SJSA1 (cell line): ENCODE results near the gene SLC1A6. TPM values are rescaled to one million over a fixed set of nuclear protein-coding genes. Genes with fewer than 3 reads are reported as not detected.

Experiments
- DNase-seq, 2 experiments: peaks; one replicate each; pipeline ENCODE4 v3.0.0-alpha.2; 2015 to 2020; ENCODE audit warnings: low spot score in 2 of 2, low read depth in 1 of 2
- H3K27ac ChIP-seq: fragments of 250-450 bp; sonication (Bioruptor Pico); 2 replicates; pipeline ENCODE4 v1.5.1; 2020; ENCODE audit warnings: mild to moderate bottlenecking, moderate library complexity
- H3K27me3 ChIP-seq: fragments of 250-450 bp; sonication (Bioruptor Pico); replicated peaks from 2 replicates; pipeline ENCODE4 v1.5.1; 2020; ENCODE audit warnings: mild to moderate bottlenecking, moderate library complexity
- H3K36me3 ChIP-seq: fragments of 250-450 bp; sonication (Bioruptor Pico); 2 replicates; pipeline ENCODE4 v1.5.1; 2020; ENCODE audit warnings: mild to moderate bottlenecking
- H3K4me1 ChIP-seq: fragments of 250-450 bp; sonication (Bioruptor Pico); replicated peaks from 2 replicates; pipeline ENCODE4 v1.6.1; 2021; ENCODE audit warnings: mild to moderate bottlenecking
- H3K4me3 ChIP-seq: fragments of 250-450 bp; sonication (Bioruptor Pico); 2 replicates; pipeline ENCODE4 v1.5.1; 2020; ENCODE audit warnings: mild to moderate bottlenecking
- H3K9me3 ChIP-seq: fragments of 250-450 bp; sonication (Bioruptor Pico); replicated peaks from 2 replicates; pipeline ENCODE4 v1.5.1; 2020; ENCODE audit warnings: mild to moderate bottlenecking
- total RNA-seq: library from RNA; depleted of rRNA; stranded (reverse); fragments of >200 nt; shearing (Covaris generic); gene quantifications from 2 replicates; pipeline ENCODE4 v1.2.3, GENCODE V29; 2014; rRNA removed

The SLC1A6 gene
- total RNA-seq, 1 experiment from 2014 or later = not detected

DNA sequence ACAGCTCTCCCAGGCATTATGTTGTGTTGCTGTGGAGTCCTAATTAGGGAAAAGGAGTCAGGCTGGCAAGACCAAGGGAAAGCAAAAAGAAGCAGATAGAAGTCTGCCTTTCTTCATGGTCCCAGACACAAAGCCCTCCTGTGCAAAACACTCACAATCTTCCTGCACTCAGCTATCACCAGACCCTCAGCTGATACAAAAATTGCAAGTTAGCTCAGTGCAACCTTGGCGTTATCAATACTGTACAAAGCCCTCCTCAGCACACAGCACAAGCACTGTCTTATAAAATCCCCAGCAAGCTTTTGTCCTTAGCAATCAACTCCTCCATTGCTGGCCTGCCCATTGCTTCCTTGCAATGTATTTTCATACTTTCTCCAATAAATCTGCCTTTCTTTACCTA, 35.2 kb downstream of the SLC1A6 start:
- Histone ChIP-seq H3K4me1 (no peaks in the 10 kb centered on the region), H3K27me3 (peaks cover 7% of the 10 kb centered on the region; the same call in 1 of the 2 replicates), H3K36me3 (no peaks in the 10 kb centered on the region), H3K4me3 (no peak overlapping the region), H3K27ac (no peak overlapping the region), H3K9me3 (no peaks in the 10 kb centered on the region)
- no peak for DNase-seq

DNA sequence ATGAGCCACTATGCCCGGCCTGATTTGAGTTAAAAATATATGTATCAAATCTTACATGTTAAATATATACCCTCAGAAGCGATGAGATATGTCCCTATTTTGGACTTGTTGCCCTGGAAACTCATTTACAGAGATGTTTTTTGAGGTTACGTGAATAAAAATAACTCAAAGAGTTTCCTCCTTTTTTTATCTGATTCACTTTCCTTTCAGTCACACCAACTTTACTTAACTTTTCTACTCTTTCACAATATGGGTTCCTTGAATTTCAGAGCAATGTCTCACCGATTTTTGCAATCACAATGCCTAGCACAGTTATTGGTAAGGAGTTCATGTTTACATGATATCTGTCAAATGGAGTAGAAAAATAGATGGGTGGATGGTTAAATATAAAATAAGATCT, 36.1 kb downstream of the SLC1A6 start:
- H3K27me3 ChIP-seq = peaks cover 7% of the 10 kb centered on the region; the same call in 1 of the 2 replicates
- H3K4me1 ChIP-seq = no peaks in the 10 kb centered on the region
- H3K4me3 ChIP-seq = no peak overlapping the region
- no peak overlapping the region for H3K27ac ChIP-seq
- no peak for DNase-seq
- H3K9me3 ChIP-seq = no peaks in the 10 kb centered on the region
- no peaks in the 10 kb centered on the region for H3K36me3 ChIP-seq

DNA sequence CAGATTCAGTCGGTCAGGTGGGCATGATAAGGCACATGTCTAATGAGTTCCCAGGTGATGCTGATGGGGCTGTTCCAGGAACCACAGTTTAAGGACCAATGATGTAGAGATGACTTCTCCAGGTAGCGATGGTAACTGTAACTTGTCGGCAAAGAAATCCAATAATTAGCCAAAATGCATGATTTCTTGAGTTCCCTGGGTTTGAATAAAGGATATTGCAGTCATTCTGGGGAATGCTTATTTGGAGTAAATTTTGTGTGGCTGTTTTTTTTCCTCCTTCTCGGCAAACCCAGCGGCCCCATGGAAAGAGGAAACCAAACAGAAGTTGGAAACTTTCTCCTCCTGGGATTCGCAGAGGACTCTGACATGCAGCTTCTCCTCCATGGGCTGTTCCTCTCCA, 38.5 kb downstream of the SLC1A6 start, which contains the start of gene OR7C2:
Gene OR7C2, plus strand, starts transcription at position 301 of the 400 bp plus-strand sequence. Its CDS starts 0 bp downstream, at position 301.
- Histone ChIP-seq H3K4me3 (no peak within 1 kb of the TSS), H3K36me3 (no peaks in the 10 kb centered on the region), H3K27ac (no peak within 1 kb of the TSS)

DNA sequence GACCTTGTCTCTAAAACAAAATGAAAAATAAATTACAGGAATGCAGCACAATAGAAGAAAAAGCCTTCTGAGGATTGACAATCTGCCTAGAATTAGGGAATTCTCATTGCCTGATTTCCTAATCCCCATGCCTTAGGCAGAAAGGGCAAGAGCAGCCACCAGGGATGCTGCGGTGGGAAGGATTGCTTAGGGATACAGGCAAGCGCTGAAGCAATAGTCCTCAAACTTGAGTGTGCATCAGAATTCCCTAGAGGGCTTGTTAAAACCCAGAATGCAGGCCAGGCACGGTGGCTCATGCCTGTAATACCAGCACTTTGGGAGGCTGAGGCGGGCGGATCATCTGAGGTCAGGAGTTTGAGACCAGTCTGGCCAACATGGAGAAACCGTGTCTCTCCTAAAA, 39.4 kb downstream of the SLC1A6 start:
- H3K36me3 ChIP-seq = no peaks in the 10 kb centered on the region
- no peak overlapping the region for H3K4me3 ChIP-seq
- H3K4me1 ChIP-seq = no peaks in the 10 kb centered on the region
- DNase-seq = no peak
- no peak overlapping the region for H3K27ac ChIP-seq
- H3K27me3 ChIP-seq = peaks cover 7% of the 10 kb centered on the region; the same call in 1 of the 2 replicates
- H3K9me3 ChIP-seq = no peaks in the 10 kb centered on the region

More for the DNA sequence above, 38.5 kb downstream of the SLC1A6 start, which contains the start of gene OR7C2:
- Histone ChIP-seq H3K27me3 (peaks cover 7% of the 10 kb centered on the region; the same call in 1 of the 2 replicates), H3K9me3 (no peaks in the 10 kb centered on the region), H3K4me1 (no peaks in the 10 kb centered on the region)
- no peak for DNase-seq

DNA sequence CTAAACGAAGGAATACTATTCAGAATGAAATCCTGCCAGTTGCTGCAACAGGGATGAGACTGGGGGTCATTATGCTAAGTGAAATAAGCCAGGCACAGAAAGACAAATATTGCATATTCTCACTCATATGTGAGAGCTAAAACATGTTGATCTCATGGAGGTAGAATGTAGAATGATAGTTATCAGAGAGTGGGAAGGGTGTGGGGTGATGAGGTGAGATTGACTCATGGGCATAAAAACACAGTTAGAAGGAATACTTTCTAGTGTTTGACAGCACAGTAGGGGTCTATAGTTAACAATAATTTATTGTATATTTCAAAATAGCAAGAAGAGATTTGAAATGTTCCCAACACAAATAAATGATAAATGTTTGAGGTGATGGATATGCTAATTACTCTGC, 46.2 kb downstream of the SLC1A6 start:
- no peak overlapping the region for H3K4me3 ChIP-seq
- no peaks in the 10 kb centered on the region for H3K9me3 ChIP-seq
- no peaks in the 10 kb centered on the region for H3K4me1 ChIP-seq
- H3K36me3 ChIP-seq = no peaks in the 10 kb centered on the region
- H3K27ac ChIP-seq = no peak overlapping the region
- no peak for DNase-seq
- H3K27me3 ChIP-seq = no peaks in the 10 kb centered on the region; the same call in 1 of the 2 replicates

DNA sequence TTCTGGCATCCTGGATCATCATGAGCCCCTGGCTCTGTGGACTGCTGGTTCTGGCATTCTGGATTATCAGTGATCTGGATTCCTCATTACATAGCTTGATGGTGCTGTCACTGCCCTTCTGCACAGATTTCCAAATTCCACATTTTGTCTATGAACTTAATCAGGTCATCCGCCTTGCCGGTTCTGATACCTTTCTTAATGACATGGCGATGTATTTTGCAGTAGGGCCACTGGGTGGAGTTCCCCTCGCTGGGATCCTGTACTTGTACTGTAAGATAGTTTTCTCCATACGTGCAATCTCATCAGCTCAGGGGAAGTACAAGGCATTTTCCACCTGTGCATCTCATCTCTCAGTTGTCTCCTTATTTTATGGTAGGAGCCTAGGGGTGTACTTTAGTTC, 62.8 kb downstream of the SLC1A6 start:
- no peak overlapping the region for H3K27ac ChIP-seq
- H3K27me3 ChIP-seq = peaks cover 6% of the 10 kb centered on the region; the same call in 1 of the 2 replicates
- no peak for DNase-seq
- no peaks in the 10 kb centered on the region for H3K36me3 ChIP-seq
- no peaks in the 10 kb centered on the region for H3K9me3 ChIP-seq
- no peak overlapping the region for H3K4me3 ChIP-seq
- no peaks in the 10 kb centered on the region for H3K4me1 ChIP-seq

DNA sequence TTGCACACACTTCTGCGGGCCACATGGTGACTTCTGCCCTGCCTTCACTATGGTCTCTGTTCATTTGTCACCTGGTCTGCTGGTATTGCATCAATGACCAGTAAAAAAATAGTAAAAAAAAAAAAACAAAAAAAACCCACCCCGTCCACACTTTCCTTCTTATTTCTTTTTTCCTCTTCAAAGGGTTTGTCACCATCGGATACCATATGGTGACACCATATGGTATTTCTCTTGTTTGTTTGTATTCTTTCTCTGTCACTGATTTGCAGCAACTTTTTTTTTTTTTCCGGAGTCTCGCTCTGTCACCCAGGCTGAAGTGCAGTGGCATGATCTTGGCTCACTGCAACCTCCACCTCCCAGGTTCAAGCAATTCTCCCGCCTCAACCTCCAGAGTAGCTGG, 64.5 kb downstream of the SLC1A6 start:
- H3K27ac ChIP-seq = no peak overlapping the region
- H3K9me3 ChIP-seq = no peaks in the 10 kb centered on the region
- H3K36me3 ChIP-seq = no peaks in the 10 kb centered on the region
- no peaks in the 10 kb centered on the region for H3K4me1 ChIP-seq
- no peak for DNase-seq
- H3K27me3 ChIP-seq = peaks cover 6% of the 10 kb centered on the region; the same call in 1 of the 2 replicates
- H3K4me3 ChIP-seq = no peak overlapping the region

DNA sequence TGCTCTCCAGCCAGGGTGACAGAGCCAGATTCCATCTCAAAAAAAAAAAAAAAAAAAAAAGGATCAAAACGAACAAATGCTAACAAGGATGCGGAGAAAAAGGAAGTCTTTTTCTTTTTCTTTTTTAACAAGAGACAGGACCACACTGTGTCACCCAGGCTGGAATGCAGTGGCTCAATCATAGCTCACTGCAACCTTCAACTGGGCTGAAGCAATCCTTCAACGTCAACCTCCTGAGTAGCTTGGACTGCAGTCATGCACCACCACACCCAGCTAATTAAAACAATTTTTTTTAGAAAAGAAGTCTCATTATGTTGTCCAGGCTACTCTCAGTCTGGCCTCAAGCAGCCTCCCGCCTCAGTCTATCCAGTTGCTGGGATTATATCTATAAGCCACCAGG, 73.0 kb downstream of the SLC1A6 start:
- DNase-seq = no peak
- Histone ChIP-seq H3K4me3 (no peak overlapping the region), H3K27ac (no peak overlapping the region), H3K27me3 (peaks cover 20% of the 10 kb centered on the region), H3K9me3 (no peaks in the 10 kb centered on the region), H3K36me3 (no peaks in the 10 kb centered on the region), H3K4me1 (no peaks in the 10 kb centered on the region)

DNA sequence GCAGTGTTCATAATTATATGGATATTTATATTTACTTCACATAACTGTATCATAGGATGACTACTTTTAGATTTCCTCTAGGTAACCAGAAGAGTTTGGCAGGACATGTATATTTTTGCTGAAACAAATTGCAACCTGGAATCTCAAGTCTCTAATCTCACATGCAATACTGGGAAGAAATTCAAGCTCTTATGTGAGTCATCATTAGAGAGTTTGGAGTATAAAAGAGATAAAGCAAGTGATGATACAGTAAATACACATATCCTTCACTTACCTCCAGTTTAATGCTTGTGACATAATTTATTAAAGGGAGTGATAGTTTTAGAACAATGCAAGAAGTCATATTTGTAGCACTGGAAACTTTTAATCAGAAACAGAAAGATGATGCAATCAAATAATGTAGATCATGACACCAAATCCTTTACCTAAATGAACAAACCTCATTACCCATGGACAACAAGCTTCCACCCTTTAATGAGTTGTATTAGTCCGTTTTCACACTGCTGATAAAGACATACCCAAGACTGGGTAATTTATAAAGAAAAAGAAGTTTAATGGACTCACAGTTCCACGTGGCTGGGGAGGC, 77.9 kb downstream of the SLC1A6 start:
- H3K27me3 ChIP-seq = peaks cover 20% of the 10 kb centered on the region
- DNase-seq = no peak
- no peak overlapping the region for H3K27ac ChIP-seq
- no peaks in the 10 kb centered on the region for H3K4me1 ChIP-seq
- H3K9me3 ChIP-seq = no peaks in the 10 kb centered on the region
- H3K36me3 ChIP-seq = no peaks in the 10 kb centered on the region
- H3K4me3 ChIP-seq = no peak overlapping the region

Other genes with a start within 250 kb of the SLC1A6 start
- gene ADGRE2, start 201.3 kb downstream of the SLC1A6 start, total RNA-seq = not detected in 2 replicates
- gene OR7A5, start 144.7 kb downstream of the SLC1A6 start, total RNA-seq = not detected in 2 replicates
- gene OR7C1, start 144.7 kb downstream of the SLC1A6 start, total RNA-seq = not detected in 2 replicates
- gene OR7A10, start 130.9 kb downstream of the SLC1A6 start, total RNA-seq = not detected in 2 replicates
- not detected in 2 replicates for gene OR7A17, start 93.7 kb downstream of the SLC1A6 start, total RNA-seq
- gene OR7C2, start 38.4 kb downstream of the SLC1A6 start, total RNA-seq = not detected in 2 replicates
- not detected in 2 replicates for gene CASP14, start 69.6 kb upstream of the SLC1A6 start, total RNA-seq
- not detected in 2 replicates for gene OR1I1, start 102.3 kb upstream of the SLC1A6 start, total RNA-seq
- 117 and 118 TPM in 2 replicates for gene SYDE1, start 127.5 kb upstream of the SLC1A6 start, total RNA-seq
- gene NOTCH3, start 221.1 kb upstream of the SLC1A6 start, total RNA-seq = 25.4 and 33.1 TPM in 2 replicates